Measurements from ENCODE around the gene KCMF1. TPM values are rescaled to one million over a fixed set of nuclear protein-coding genes. Genes with fewer than 3 reads are reported as not detected.

Gene KCMF1
- total and polyA plus RNA-seq, 4 donors: 15.8 to 71.0 (median 47.4) TPM

DNA sequence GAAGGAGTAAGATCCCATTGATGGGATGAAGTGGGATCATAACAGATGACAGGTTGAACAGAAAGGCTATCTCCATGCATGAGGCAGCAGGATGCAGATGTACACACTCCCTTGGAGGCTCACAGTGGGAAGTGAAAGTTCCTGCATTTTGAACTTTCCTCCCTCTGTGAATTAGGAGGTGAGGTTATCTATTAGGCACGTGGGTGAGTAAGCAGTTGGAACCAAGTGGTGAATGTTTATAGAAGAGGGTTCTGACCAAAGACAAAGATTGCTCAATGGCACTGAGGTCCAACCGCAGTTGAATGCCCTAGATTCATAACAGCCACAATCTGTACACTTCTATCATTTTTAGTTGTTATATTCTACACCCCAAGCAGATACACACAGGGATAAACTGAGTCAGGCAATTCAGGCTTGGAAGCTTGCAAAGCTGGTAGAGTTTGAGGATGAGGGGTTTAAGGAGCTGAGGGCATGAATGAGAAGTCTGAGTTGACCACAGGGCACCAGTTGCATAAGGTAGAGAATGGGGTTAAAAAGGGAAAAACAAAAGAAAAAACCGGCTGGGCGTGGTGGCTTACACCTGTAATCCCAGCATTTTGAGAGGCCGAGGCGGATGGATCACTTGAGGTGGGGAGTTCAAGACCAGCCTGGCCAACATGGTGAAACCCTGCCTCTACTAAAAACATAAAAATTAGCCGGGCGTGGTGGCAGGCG lies 7.1 kb upstream of the KCMF1 start:
- Histone ChIP-seq H3K36me3 (ENCODE audit: control insufficient read depth in 4 of 4, insufficient read depth in 4 of 4, low read length in 4 of 4) (peaks cover 0 to 10% (median 4%) of the 10 kb centered on the region in 4 donors), H3K9me3 (ENCODE audit: control insufficient read depth in 4 of 4, insufficient read depth in 3 of 4, low read length in 3 of 4) (no peaks in the 10 kb centered on the region), H3K9ac (ENCODE audit: insufficient read depth in 1 of 2, low read length in 2 of 2) (no peak overlapping the region), H3K4me1 (ENCODE audit: control insufficient read depth in 5 of 5, insufficient read depth in 5 of 5, low read length in 5 of 5) (peaks cover 3 to 6% (median 3%) of the 10 kb centered on the region in 5 donors), H3K27ac (ENCODE audit: low read depth in 1 of 2, low read length in 1 of 2) (no peak overlapping the region), H3K27me3 (ENCODE audit: control insufficient read depth in 3 of 3, insufficient read depth in 3 of 3, low read length in 2 of 3) (no peaks in the 10 kb centered on the region), H3K4me3 (no peak overlapping the region)
- ATAC-seq (ENCODE audit: insufficient read depth, low FRiP score) (no peak), DNase-seq (no peak)
- WGBS, 2 donors: 63 to 73% methylated on average over 9 of the region's 9 CpGs
- TF ChIP-seq, protein P1, sequence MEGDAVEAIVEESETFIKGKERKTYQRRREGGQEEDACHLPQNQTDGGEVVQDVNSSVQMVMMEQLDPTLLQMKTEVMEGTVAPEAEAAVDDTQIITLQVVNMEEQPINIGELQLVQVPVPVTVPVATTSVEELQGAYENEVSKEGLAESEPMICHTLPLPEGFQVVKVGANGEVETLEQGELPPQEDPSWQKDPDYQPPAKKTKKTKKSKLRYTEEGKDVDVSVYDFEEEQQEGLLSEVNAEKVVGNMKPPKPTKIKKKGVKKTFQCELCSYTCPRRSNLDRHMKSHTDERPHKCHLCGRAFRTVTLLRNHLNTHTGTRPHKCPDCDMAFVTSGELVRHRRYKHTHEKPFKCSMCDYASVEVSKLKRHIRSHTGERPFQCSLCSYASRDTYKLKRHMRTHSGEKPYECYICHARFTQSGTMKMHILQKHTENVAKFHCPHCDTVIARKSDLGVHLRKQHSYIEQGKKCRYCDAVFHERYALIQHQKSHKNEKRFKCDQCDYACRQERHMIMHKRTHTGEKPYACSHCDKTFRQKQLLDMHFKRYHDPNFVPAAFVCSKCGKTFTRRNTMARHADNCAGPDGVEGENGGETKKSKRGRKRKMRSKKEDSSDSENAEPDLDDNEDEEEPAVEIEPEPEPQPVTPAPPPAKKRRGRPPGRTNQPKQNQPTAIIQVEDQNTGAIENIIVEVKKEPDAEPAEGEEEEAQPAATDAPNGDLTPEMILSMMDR (IDR thresholded peaks at IDR 0.05; ENCODE audit: control extremely low read depth, extremely low read depth): no peak

GRCh38 chr2:84964406-84965191 lies 6.4 kb upstream of the KCMF1 start:
- Histone ChIP-seq H3K9me3 (ENCODE audit: control insufficient read depth in 4 of 4, insufficient read depth in 3 of 4, low read length in 3 of 4) (no peaks in the 10 kb centered on the region), H3K9ac (ENCODE audit: insufficient read depth in 1 of 2, low read length in 2 of 2) (no peak overlapping the region), H3K27ac (ENCODE audit: low read depth in 1 of 2, low read length in 1 of 2) (no peak overlapping the region), H3K4me1 (ENCODE audit: control insufficient read depth in 5 of 5, insufficient read depth in 5 of 5, low read length in 5 of 5) (peaks cover 3 to 14% (median 9%) of the 10 kb centered on the region in 5 donors), H3K4me3 (no peak overlapping the region), H3K27me3 (ENCODE audit: control insufficient read depth in 3 of 3, insufficient read depth in 3 of 3, low read length in 2 of 3) (no peaks in the 10 kb centered on the region), H3K36me3 (ENCODE audit: control insufficient read depth in 4 of 4, insufficient read depth in 4 of 4, low read length in 4 of 4) (peaks cover 0 to 10% (median 4%) of the 10 kb centered on the region in 4 donors)
- TF ChIP-seq, protein P1 (IDR thresholded peaks at IDR 0.05; ENCODE audit: control extremely low read depth, extremely low read depth): no peak
- DNase-seq (no peak), ATAC-seq (ENCODE audit: insufficient read depth, low FRiP score) (no peak)
- WGBS, 2 donors: 86 to 89% methylated on average over 9 of the region's 9 CpGs

GRCh38 chr2:84965192-84965516 lies 5.8 kb upstream of the KCMF1 start:
- peaks cover 0 to 10% (median 4%) of the 10 kb centered on the region in 4 donors for H3K36me3 ChIP-seq (ENCODE audit: control insufficient read depth in 4 of 4, insufficient read depth in 4 of 4, low read length in 4 of 4)
- H3K9ac ChIP-seq (ENCODE audit: insufficient read depth in 1 of 2, low read length in 2 of 2): no peak overlapping the region
- ATAC-seq (ENCODE audit: insufficient read depth, low FRiP score) (no peak), DNase-seq (no peak)
- H3K27me3 ChIP-seq (ENCODE audit: control insufficient read depth in 3 of 3, insufficient read depth in 3 of 3, low read length in 2 of 3): no peaks in the 10 kb centered on the region
- H3K4me1 ChIP-seq (ENCODE audit: control insufficient read depth in 5 of 5, insufficient read depth in 5 of 5, low read length in 5 of 5): peaks cover 0 to 17% (median 11%) of the 10 kb centered on the region in 5 donors
- no peak overlapping the region for H3K27ac ChIP-seq (ENCODE audit: low read depth in 1 of 2, low read length in 1 of 2)
- no peaks in the 10 kb centered on the region for H3K9me3 ChIP-seq (ENCODE audit: control insufficient read depth in 4 of 4, insufficient read depth in 3 of 4, low read length in 3 of 4)
- TF ChIP-seq, protein P1 (IDR thresholded peaks at IDR 0.05; ENCODE audit: control extremely low read depth, extremely low read depth): no peak
- H3K4me3 ChIP-seq: no peak overlapping the region
